Measurements from ENCODE around the gene CDH26.

GRCh38 chr20:60063739-60064380 is 105.6 kb downstream of the CDH26 start:
- TF ChIP-seq TCF7 (CRISPR knock-in tag; IDR thresholded peaks at IDR 0.05; ENCODE audit: low read depth) (no peak), SP1 (CRISPR knock-in tag; conservative IDR thresholded peaks at IDR 0.05) (no peak), ATF3 (CRISPR knock-in tag; conservative IDR thresholded peaks at IDR 0.05) (no peak), CDX4 (CRISPR knock-in tag; IDR thresholded peaks at IDR 0.05; ENCODE audit: borderline replicate concordance) (no peak), NR2C2 (CRISPR knock-in tag; IDR thresholded peaks at IDR 0.05) (no peak), CTCF (IDR thresholded peaks at IDR 0.05) (no peak), FOXK1 (CRISPR knock-in tag; IDR thresholded peaks at IDR 0.05) (no peak), IRF2 (CRISPR knock-in tag; IDR thresholded peaks at IDR 0.05; ENCODE audit: borderline replicate concordance, low read depth) (no peak), PRDM15 (CRISPR knock-in tag; IDR thresholded peaks at IDR 0.05) (no peak)

All from WTC11 (cell line).